ENCODE data around the gene SERPINB5. TPM values are rescaled to one million over a fixed set of nuclear protein-coding genes. Genes with fewer than 3 reads are reported as not detected.

Gene SERPINB5
- total and polyA plus RNA-seq, 2 of the 13 experiments (the other 11 are each of a cell fraction or from before 2014, with no cell fraction given), result not detected

DNA sequence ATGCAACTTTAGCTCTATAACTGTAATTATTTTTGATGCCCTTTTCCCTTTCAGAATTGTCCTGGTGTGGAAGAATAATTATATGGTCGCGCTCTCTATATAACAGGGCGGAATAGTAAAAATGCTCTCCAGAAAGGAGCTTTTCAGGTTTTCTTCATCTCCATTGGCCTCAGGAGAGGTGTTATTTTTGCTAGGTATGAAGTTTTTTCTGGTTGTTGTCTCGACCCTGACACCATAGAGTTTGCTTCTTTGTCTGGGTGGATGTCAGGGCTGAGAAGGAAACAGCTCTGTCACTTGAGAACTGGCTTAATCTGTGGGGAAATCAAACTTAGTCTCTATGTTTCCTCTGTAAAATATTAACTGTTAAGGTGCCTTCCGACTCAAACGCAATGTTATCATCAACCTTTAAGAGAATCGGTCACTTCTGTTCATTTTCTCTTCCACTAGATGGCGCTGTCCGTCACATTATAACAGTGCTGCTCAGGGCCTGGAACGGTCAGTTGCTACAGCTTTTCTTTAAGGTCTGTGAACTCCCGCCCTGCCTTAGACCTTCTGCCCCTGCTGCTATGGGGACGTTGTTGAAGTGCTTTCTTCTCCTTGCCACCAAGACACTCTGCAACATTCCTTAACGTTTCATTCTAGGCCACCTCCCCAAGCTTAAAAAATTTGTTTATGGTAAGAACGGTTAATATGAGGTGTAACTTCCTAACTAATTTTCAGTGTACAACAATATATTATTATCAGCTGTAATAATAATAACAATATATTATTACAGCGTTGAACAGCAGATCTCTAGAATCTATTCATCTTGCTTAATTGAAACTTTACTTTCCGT lies 41.6 kb downstream of the SERPINB5 start:
- BruUV-seq (replicated peaks), result no TSS peak
- intact Hi-C loops (cut with micrococcal nuclease; ENCODE audit: unreplicated experiment), result loop anchor here (1.0 to 2.0 kb wide), 6 partner anchors 60 to 418 kb away; no protein-coding TSS in a partner anchor
- TF ChIP-seq ZFP41 (CRISPR knock-in tag; IDR thresholded peaks at IDR 0.05; ENCODE audit: borderline replicate concordance) (no peak), FOXJ3 (CRISPR knock-in tag; IDR thresholded peaks at IDR 0.05; ENCODE audit: borderline replicate concordance) (no peak), NFIB (CRISPR knock-in tag; IDR thresholded peaks at IDR 0.05; ENCODE audit: borderline replicate concordance) (no peak), MIXL1 (CRISPR knock-in tag; IDR thresholded peaks at IDR 0.05) (0 out of 2 replicates have a peak, but pooled peaks have one; percentile 35), XRCC5 (optimal IDR thresholded peaks at IDR 0.05; ENCODE audit: low read length) (peak; percentile 35), KLF11 (CRISPR knock-in tag; IDR thresholded peaks at IDR 0.05) (no peak), MAZ (IDR thresholded peaks at IDR 0.05; ENCODE audit: borderline replicate concordance, low read depth, low read length) (no peak), MAZ (CRISPR knock-in tag; IDR thresholded peaks at IDR 0.05; ENCODE audit: low read depth) (no peak), ZNF652 (CRISPR knock-in tag; IDR thresholded peaks at IDR 0.05; ENCODE audit: borderline replicate concordance, low read depth) (peak; percentile 70; the same call in 1 of the 2 replicates), SMC3 (IDR thresholded peaks at IDR 0.05; ENCODE audit: low read length) (peak; percentile 79), RAD21 (CRISPR knock-in tag; IDR thresholded peaks at IDR 0.05) (peak; percentile 54; the same call in 1 of the 2 replicates), STAG1 (CRISPR knock-in tag; IDR thresholded peaks at IDR 0.05) (peak; percentile 79)
- TF ChIP-seq, protein P1, sequence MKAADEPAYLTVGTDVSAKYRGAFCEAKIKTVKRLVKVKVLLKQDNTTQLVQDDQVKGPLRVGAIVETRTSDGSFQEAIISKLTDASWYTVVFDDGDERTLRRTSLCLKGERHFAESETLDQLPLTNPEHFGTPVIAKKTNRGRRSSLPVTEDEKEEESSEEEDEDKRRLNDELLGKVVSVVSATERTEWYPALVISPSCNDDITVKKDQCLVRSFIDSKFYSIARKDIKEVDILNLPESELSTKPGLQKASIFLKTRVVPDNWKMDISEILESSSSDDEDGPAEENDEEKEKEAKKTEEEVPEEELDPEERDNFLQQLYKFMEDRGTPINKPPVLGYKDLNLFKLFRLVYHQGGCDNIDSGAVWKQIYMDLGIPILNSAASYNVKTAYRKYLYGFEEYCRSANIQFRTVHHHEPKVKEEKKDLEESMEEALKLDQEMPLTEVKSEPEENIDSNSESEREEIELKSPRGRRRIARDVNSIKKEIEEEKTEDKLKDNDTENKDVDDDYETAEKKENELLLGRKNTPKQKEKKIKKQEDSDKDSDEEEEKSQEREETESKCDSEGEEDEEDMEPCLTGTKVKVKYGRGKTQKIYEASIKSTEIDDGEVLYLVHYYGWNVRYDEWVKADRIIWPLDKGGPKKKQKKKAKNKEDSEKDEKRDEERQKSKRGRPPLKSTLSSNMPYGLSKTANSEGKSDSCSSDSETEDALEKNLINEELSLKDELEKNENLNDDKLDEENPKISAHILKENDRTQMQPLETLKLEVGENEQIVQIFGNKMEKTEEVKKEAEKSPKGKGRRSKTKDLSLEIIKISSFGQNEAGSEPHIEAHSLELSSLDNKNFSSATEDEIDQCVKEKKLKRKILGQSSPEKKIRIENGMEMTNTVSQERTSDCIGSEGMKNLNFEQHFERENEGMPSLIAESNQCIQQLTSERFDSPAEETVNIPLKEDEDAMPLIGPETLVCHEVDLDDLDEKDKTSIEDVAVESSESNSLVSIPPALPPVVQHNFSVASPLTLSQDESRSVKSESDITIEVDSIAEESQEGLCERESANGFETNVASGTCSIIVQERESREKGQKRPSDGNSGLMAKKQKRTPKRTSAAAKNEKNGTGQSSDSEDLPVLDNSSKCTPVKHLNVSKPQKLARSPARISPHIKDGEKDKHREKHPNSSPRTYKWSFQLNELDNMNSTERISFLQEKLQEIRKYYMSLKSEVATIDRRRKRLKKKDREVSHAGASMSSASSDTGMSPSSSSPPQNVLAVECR (CRISPR knock-in tag; IDR thresholded peaks at IDR 0.05; ENCODE audit: borderline replicate concordance), result no peak
- TF ChIP-seq, protein P2, sequence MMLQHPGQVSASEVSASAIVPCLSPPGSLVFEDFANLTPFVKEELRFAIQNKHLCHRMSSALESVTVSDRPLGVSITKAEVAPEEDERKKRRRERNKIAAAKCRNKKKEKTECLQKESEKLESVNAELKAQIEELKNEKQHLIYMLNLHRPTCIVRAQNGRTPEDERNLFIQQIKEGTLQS (CRISPR knock-in tag; IDR thresholded peaks at IDR 0.05), result no peak
- TF ChIP-seq, protein P3, sequence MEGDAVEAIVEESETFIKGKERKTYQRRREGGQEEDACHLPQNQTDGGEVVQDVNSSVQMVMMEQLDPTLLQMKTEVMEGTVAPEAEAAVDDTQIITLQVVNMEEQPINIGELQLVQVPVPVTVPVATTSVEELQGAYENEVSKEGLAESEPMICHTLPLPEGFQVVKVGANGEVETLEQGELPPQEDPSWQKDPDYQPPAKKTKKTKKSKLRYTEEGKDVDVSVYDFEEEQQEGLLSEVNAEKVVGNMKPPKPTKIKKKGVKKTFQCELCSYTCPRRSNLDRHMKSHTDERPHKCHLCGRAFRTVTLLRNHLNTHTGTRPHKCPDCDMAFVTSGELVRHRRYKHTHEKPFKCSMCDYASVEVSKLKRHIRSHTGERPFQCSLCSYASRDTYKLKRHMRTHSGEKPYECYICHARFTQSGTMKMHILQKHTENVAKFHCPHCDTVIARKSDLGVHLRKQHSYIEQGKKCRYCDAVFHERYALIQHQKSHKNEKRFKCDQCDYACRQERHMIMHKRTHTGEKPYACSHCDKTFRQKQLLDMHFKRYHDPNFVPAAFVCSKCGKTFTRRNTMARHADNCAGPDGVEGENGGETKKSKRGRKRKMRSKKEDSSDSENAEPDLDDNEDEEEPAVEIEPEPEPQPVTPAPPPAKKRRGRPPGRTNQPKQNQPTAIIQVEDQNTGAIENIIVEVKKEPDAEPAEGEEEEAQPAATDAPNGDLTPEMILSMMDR (CRISPR knock-in tag; IDR thresholded peaks at IDR 0.05), result peak; percentile 89
- H2AFZ ChIP-seq (ENCODE audit: low read length), result no peak overlapping the region
- H3K9me3 ChIP-seq (ENCODE audit: low read length), result no peaks in the 10 kb centered on the region
- no peaks in the 10 kb centered on the region for H3K79me2 ChIP-seq (ENCODE audit: insufficient read depth, low read length)
- H3K27me3 ChIP-seq (ENCODE audit: control insufficient read depth in 1 of 2, insufficient read depth in 2 of 2, low read length in 2 of 2), result peaks cover 0 to 11% of the 10 kb centered on the region in 2 experiments; a peak in 2 of 5 replicates
- H3K4me1 ChIP-seq (ENCODE audit: insufficient read depth, low read length), result no peaks in the 10 kb centered on the region
- H3K27ac ChIP-seq (ENCODE audit: extremely low read length, insufficient read depth, low read length), result no peak overlapping the region
- H3K4me3 ChIP-seq (replicated peaks in 1 of 3; ENCODE audit: insufficient read depth in 1 of 3, low read depth in 2 of 3, low read length in 3 of 3), result no peak overlapping the region
- no peak overlapping the region for H3K9ac ChIP-seq (ENCODE audit: insufficient read depth, low read depth, low read length)
- no peaks in the 10 kb centered on the region for H4K20me1 ChIP-seq (ENCODE audit: insufficient read depth, low read length)
- H3K36me3 ChIP-seq (replicated peaks in 1 of 2; ENCODE audit: control insufficient read depth in 1 of 2, insufficient read depth in 2 of 2, low read length in 2 of 2), result no peaks in the 10 kb centered on the region
- POLR2A ChIA-PET, result no interaction called here
- WGBS (ENCODE audit: low lambda C conversion rate), result 24% methylated on average over 16 of the region's 16 CpGs
- ATAC-seq (peak; percentile 98), DNase-seq (ENCODE audit: low spot score) (peak; percentile 75), FAIRE-seq (peak; percentile 88)
- no peak overlapping the region for H3K4me2 ChIP-seq (ENCODE audit: low read depth, low read length)
- in situ Hi-C loops (cut with HindIII; ENCODE audit: extremely low pct_ligation_motif_present, low pct_unique_long_range_greater_than_20kb), result loop anchor here (5.0 kb wide), 1 partner anchor 64 kb away; no protein-coding TSS in a partner anchor
- CTCF ChIA-PET (ENCODE audit: low intra/inter-chr PET ratio, low total read pairs), result interaction anchor here (0.6 to 3.7 kb wide), 5 partner anchors 60 to 418 kb away, joined by 3 to 26 read pairs (median 7); no protein-coding TSS in a partner anchor
